ENCODE results near the gene SP6.

GRCh38 chr17:47884905-47885730, 34.2 kb upstream of the SP6 start:
- no peak for TF ChIP-seq SP1 (CRISPR knock-in tag; conservative IDR thresholded peaks at IDR 0.05)
- TF ChIP-seq, protein P1, sequence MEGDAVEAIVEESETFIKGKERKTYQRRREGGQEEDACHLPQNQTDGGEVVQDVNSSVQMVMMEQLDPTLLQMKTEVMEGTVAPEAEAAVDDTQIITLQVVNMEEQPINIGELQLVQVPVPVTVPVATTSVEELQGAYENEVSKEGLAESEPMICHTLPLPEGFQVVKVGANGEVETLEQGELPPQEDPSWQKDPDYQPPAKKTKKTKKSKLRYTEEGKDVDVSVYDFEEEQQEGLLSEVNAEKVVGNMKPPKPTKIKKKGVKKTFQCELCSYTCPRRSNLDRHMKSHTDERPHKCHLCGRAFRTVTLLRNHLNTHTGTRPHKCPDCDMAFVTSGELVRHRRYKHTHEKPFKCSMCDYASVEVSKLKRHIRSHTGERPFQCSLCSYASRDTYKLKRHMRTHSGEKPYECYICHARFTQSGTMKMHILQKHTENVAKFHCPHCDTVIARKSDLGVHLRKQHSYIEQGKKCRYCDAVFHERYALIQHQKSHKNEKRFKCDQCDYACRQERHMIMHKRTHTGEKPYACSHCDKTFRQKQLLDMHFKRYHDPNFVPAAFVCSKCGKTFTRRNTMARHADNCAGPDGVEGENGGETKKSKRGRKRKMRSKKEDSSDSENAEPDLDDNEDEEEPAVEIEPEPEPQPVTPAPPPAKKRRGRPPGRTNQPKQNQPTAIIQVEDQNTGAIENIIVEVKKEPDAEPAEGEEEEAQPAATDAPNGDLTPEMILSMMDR (IDR thresholded peaks at IDR 0.05), result no peak
- TF ChIP-seq ZNF263 (CRISPR knock-in tag; IDR thresholded peaks at IDR 0.05; ENCODE audit: low read depth), result no peak
- no peak for TF ChIP-seq SMAD4 (CRISPR knock-in tag; IDR thresholded peaks at IDR 0.05)
- TF ChIP-seq, protein P2, sequence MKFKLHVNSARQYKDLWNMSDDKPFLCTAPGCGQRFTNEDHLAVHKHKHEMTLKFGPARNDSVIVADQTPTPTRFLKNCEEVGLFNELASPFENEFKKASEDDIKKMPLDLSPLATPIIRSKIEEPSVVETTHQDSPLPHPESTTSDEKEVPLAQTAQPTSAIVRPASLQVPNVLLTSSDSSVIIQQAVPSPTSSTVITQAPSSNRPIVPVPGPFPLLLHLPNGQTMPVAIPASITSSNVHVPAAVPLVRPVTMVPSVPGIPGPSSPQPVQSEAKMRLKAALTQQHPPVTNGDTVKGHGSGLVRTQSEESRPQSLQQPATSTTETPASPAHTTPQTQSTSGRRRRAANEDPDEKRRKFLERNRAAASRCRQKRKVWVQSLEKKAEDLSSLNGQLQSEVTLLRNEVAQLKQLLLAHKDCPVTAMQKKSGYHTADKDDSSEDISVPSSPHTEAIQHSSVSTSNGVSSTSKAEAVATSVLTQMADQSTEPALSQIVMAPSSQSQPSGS (CRISPR knock-in tag; IDR thresholded peaks at IDR 0.05; ENCODE audit: borderline replicate concordance, low read depth), result no peak
- TF ChIP-seq OVOL2 (CRISPR knock-in tag; IDR thresholded peaks at IDR 0.05; ENCODE audit: borderline replicate concordance), result no peak
- no peak for TF ChIP-seq TCF7 (CRISPR knock-in tag; IDR thresholded peaks at IDR 0.05; ENCODE audit: low read depth)
- TF ChIP-seq ZBTB43 (CRISPR knock-in tag; IDR thresholded peaks at IDR 0.05), result no peak
- no peak for TF ChIP-seq CREB1 (CRISPR knock-in tag; IDR thresholded peaks at IDR 0.05)

Measured in WTC11 (cell line).